GM12872 (cell line): ENCODE data around the gene C11orf42.

Experiments
- TF ChIP-seq, protein P1 (sequence below): IDR thresholded peaks from 3 replicates; pipeline ENCODE4 v1.5.1; 2011; ENCODE audit warnings: low read depth, mild to moderate bottlenecking, low read length, moderate library complexity; ENCODE audit not compliant: insufficient read depth

C11orf42 gene

DNA sequence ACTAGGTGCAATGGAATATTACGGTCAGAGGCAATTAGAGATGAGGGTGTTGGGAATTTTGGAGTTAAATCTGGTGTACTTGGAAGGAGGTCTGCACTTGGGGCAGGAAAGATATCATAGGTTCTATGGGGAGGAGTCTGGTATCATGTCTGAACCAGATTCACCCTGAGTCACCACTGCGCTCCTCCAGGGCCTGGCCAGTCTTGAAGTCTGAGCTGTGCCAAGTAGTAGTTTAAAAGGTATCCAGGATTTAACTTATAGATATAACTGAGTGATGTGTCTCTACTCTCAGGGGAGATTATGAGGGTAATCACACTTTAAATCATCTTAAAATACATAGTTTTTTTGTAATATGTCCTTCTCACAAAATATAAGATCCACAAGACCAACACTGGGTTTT, 40.2 kb downstream of the C11orf42 start:
- TF ChIP-seq, protein P1, sequence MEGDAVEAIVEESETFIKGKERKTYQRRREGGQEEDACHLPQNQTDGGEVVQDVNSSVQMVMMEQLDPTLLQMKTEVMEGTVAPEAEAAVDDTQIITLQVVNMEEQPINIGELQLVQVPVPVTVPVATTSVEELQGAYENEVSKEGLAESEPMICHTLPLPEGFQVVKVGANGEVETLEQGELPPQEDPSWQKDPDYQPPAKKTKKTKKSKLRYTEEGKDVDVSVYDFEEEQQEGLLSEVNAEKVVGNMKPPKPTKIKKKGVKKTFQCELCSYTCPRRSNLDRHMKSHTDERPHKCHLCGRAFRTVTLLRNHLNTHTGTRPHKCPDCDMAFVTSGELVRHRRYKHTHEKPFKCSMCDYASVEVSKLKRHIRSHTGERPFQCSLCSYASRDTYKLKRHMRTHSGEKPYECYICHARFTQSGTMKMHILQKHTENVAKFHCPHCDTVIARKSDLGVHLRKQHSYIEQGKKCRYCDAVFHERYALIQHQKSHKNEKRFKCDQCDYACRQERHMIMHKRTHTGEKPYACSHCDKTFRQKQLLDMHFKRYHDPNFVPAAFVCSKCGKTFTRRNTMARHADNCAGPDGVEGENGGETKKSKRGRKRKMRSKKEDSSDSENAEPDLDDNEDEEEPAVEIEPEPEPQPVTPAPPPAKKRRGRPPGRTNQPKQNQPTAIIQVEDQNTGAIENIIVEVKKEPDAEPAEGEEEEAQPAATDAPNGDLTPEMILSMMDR, result no peak

DNA sequence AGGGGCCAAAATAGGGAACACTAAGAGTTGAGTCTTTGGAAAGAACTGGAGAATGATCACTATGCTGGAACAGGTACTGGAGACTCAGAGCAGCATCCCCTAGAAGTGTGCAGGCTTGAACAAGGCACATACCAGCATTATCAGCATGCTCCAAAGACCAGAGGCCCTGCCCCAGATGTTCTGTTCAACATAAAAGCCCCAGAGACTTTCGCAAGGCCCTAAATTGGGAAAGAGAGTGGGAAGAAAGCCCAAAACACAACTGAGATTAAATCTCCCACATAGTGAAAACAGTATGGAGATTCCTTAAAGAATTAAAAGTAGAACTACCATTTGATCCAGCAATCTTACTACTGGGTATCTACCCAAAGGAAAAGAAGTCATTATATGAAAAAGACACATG, 42.9 kb downstream of the C11orf42 start:
- TF ChIP-seq, protein P1, result no peak

DNA sequence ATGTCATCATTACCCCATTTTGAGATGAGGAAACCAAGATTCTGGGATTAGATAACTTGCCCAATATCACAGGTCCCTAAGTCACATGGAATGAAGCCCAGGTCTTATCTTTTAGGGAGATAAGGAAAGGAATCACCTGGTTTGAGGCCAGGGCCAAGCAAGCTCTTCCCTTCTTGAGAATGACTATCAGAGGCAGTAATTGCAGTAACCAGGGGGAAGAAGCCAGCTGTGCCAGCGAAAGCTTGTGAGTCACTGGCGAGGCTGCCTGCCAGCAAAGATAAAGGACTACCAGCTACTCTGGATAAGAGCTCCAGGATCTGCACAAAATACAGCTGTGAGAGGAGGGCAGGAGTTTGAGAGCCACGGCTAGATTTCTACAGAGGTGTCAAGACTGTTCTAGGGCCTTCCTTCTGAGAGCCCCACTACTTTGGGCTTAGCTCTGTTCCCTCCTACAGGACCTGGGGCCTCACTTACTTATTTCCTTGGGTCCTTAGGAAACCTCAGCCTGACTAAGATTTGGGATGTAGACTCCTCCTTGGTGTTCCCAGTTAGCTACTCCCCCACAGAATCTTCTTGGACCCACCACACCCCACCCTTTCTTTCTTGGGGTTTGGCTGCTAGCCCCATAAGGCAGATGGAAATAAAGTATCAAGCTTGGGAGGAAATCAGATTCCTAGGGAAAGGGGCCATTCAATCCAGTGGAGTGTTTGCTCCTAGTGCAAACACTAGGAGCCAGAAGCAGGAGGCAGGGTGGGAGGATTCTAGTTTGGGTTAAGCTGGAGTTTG, 44.6 kb downstream of the C11orf42 start:
- TF ChIP-seq, protein P1, result no peak

DNA sequence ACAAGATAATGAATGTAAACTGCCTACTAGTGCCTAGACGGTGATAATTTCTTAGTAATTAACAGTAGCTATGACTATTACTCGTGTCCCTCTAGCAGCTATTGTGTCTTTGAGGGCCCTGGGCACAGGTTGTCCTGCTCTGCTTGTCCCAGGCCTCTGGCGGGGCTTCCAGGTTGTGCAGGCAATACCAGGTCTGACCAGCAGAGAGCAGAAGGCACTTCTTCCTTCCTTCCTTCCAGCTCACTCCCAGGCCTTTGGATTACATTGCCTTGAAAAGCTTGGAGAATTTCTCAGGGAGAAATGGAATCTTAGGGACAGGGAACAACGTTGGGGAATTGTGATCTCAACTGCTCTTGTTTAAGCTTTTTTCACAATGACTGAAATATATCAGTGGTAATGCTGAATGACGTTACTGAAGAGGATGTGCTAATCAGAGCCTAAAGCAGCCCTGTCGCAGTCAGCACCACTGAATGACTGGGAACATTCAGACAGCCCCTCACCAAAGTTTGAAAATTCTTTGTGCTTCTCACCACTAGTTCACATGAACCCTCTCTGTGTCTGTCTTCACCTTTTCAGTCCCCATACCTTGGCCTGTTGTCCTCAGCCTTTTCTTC, 45.9 kb downstream of the C11orf42 start:
- TF ChIP-seq, protein P1, result peak; percentile 94

DNA sequence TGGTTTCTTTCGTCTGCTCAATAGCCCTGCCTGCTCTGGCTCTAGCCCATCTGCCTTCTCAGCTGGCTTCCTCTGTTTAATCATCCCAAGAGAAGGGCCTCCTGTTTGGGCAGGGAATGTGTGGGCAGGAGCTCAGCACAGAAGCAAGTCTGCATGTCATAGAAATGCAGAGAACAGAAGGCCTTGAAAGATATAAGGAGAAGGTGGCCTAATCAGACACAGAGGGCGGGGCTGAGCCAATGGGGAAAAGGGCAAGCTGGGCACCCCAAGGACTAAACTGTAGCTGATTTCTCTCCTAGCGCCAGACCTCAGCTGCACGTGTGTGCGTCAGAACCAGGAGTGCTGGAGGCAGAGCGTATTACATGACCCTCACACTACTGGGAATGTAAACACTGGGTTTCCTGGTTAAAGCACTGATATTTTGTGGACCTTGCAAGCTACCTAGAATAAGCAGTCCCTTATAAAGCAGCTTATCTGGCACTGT, 46.7 kb downstream of the C11orf42 start:
- TF ChIP-seq, protein P1, result no peak

DNA sequence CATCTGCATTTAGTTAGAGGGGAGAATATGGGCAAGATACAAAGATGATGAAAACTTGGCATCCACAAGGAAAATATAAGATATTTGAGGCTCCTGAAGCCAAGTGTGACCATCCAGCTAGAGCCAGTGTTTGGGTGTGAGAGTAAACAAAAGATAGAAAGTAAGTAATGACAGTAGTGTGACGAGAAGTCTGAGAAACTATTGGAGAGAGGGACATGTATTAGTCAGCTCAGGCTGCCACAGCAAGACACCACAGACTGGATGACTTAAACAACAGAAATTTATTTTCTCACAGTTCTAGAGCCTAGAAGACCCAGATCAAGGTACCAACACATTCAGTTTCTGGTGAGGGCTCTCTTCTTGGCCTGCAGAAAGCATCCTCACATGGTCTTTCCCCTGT, 47.8 kb downstream of the C11orf42 start:
- TF ChIP-seq, protein P1, result no peak

DNA sequence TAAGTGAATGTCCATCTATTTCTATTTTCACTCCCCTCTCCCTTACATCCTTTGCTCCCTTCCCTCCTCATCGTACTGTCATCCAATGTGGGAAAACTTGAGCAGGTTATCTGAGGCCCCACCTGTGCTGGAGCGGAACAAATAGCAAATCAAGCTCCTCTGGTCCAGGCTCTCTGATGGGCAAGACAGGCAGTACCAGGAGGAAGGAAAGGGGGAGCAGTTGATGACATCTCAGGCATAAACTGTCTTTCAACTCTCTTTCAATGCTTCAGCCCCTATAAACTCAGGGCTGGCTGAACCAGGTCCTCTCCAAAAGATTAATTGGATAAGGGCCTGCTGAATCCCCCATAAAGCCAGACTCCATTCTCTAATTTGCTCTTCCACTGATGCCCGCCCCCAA, 52.8 kb downstream of the C11orf42 start:
- TF ChIP-seq, protein P1, result 0 out of 3 replicates have a peak, but pooled peaks have one; percentile 1
